ENCODE measurements around the gene MAN2B2.

The MAN2B2 gene

DNA sequence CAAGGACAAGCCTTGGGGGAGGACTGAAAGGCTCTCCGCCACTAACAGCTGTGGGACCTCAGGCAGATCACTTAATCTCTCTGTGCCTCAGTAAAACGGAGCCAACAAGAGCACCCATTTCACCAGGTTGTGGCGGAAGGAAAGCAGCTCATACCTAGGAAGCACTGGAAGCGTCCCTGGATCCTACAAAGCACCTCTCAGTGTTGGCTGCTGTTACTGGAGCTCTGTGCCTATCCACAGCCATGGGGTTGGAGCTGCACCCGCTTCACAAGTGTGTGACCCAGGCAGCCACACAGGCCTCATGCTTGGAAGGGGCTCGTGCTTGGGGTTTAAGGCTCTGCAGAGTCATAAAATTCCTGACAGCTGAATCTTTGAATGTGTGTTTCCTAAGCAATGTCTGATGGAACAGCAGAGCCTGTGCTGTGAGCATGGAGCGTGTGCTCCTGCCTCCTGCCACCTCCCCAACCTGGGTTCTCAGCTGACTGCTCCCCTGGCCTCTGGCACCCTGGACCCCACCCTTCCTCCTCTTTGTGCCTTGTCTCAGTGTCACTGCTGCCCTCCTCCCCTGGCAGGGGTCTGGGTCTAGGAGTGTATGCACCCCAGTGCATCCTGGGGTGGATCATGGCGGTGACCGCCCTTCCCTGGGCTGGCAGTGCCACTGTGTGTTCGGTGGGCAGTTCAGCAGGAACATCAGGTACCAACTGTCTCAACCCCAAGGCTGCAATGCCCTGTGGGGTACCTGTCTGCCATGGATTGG, 14.4 kb upstream of the MAN2B2 start:
- FAIRE-seq, result no peak
- no peak for DNase-seq (ENCODE audit: insufficient read length)
- TF ChIP-seq POLR2AphosphoS5 (IDR thresholded peaks at IDR 0.05; ENCODE audit: low read depth, low read length) (no peak), TAF1 (IDR thresholded peaks at IDR 0.05; ENCODE audit: borderline replicate concordance, low read depth, low read length) (no peak), POLR2A (IDR thresholded peaks at IDR 0.05; ENCODE audit: low read depth, low read length) (no peak)

DNA sequence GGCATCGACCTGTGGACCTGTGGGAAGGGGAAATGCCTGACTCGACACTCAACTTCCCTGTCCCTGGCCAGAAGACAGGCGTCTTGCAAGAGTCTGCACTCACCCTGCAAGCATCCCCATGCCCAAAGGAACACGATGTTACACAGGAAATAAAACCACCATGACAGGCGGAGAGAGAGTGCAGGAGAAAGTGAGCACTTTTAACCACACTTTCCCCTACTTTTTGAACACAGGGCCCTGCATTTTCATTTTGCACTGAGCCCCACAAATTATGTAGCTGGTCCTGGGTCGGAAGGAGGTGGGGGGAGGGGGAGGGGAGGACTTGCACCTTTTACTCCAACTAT, 13.8 kb upstream of the MAN2B2 start:
- DNase-seq (ENCODE audit: insufficient read length) (no peak), FAIRE-seq (no peak)
- no peak for TF ChIP-seq POLR2A (IDR thresholded peaks at IDR 0.05; ENCODE audit: low read depth, low read length)
- TF ChIP-seq TAF1 (IDR thresholded peaks at IDR 0.05; ENCODE audit: borderline replicate concordance, low read depth, low read length), result no peak
- no peak for TF ChIP-seq POLR2AphosphoS5 (IDR thresholded peaks at IDR 0.05; ENCODE audit: low read depth, low read length)

DNA sequence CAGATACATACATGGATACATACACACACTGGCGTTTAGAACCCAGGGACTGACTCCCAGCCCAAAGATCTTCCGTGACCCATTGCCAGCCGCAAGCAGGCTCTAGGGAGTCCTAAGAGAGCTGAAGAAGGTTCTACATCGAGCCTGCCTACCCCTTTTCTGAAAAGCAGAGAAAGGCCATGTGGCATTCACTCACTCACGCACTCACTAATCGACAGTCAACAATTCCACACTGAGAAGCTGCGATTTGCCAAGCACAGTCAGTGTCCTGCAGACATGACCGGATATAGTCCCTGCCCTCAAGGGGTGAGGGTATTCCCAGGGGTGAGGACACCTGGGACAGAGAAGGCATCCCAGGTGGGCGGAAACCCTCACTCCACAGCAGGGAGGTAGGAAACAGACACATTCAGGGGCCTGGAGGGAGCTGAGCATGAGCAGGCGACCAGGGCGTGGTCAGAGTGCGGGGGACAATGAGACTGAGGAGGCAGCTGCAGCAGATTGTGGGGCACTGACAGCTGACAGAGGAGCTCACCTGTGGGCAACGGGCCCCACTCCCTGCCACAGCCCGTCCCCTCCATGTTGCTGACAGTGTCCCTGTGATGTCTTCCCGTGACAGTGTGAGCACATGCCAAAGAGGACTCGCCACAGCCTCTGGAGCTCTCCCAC, 13.2 kb upstream of the MAN2B2 start:
- FAIRE-seq (no peak), DNase-seq (ENCODE audit: insufficient read length) (no peak)
- TF ChIP-seq POLR2A (IDR thresholded peaks at IDR 0.05; ENCODE audit: low read depth, low read length) (no peak), POLR2AphosphoS5 (IDR thresholded peaks at IDR 0.05; ENCODE audit: low read depth, low read length) (no peak), TAF1 (IDR thresholded peaks at IDR 0.05; ENCODE audit: borderline replicate concordance, low read depth, low read length) (no peak)

DNA sequence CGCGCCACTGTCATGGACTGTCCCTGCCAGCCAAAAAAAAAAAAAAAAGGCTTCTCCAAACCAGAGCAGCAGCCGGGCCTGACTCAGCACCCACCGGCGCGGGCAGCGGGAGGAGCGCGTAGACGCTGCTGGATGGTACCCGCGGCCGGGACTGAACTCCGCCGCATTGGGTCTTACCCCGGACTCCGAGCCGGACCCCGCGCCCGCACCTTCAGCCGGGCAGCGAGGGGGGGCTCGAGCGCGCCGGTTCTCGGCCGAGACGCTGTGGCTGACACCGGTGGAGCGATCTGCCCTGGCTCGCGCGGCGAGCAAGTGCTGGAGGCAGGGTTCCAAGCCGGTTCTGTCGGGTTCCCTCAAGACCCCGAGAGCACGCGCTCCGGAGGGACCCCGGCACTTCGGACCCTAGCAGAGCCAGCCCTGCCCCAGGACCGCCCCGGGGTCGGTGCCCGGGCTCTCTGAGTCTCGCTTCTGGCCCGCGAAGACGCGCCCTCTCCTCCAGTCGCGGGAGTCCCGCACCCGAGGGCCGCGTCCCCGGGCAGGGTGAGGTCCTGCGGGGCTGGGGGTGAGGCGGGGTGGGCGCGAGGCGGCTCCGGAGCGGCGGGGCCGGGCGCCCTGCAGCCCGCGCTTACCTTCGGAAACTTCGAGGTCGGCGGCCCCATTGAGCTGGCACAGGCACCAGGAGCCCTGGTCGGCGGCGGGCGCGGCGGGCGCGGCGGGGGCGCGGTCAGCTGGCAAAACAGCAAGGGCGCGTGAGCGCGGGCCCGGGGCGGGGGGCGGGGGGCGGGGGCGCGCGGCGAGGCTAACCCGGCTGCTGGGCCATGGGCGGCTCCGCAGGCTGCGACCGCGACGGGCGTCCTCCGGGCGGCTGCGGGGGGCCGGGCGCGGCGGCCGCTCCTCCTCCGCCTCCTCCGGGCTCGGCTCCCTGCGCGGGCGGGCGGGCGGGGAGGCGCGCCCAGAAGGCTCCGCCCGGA, 11.8 kb upstream of the MAN2B2 start:
- DNase-seq (ENCODE audit: insufficient read length), result no peak
- no peak for TF ChIP-seq POLR2A (IDR thresholded peaks at IDR 0.05; ENCODE audit: low read depth, low read length)
- TF ChIP-seq TAF1 (IDR thresholded peaks at IDR 0.05; ENCODE audit: borderline replicate concordance, low read depth, low read length), result no peak
- TF ChIP-seq POLR2AphosphoS5 (IDR thresholded peaks at IDR 0.05; ENCODE audit: low read depth, low read length), result no peak
- no peak for FAIRE-seq

DNA sequence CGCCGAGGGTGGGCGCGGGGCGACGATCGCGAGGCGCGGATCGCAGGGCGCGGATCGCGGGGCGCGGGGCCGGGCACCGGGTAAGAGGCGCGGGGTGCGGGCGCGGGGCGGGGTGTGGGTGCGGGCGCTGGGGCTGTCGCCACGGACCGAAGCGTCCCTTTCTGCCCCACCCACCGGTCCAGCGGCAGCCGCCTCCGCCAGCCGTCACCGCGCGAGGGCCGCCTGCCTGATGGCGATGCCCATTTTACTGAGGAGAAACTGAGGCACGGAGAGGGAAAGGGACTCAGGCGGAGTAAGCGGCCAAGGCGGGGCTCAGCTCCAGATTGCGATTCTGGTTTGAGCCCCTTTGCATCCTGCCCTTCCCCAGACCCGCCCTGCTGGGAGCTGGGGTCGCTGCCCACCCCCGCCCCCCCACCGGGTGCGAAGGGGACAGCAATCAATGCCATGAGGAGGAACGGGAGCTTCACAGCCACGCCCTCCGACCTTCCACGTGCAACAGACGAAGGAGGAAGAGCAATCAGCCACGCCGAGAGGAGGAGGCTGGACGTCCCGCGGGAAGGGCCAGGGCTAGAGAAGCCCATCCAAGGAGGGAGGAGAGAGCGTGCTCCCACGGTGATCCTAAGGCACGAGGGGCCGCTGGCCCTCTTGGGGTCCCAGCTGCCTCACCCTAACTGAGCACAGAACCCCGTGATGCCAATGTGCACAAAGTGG, 10.9 kb upstream of the MAN2B2 start:
- TF ChIP-seq TAF1 (IDR thresholded peaks at IDR 0.05; ENCODE audit: borderline replicate concordance, low read depth, low read length) (no peak), POLR2AphosphoS5 (IDR thresholded peaks at IDR 0.05; ENCODE audit: low read depth, low read length) (no peak), POLR2A (IDR thresholded peaks at IDR 0.05; ENCODE audit: low read depth, low read length) (no peak)
- DNase-seq (ENCODE audit: insufficient read length) (no peak), FAIRE-seq (no peak)

DNA sequence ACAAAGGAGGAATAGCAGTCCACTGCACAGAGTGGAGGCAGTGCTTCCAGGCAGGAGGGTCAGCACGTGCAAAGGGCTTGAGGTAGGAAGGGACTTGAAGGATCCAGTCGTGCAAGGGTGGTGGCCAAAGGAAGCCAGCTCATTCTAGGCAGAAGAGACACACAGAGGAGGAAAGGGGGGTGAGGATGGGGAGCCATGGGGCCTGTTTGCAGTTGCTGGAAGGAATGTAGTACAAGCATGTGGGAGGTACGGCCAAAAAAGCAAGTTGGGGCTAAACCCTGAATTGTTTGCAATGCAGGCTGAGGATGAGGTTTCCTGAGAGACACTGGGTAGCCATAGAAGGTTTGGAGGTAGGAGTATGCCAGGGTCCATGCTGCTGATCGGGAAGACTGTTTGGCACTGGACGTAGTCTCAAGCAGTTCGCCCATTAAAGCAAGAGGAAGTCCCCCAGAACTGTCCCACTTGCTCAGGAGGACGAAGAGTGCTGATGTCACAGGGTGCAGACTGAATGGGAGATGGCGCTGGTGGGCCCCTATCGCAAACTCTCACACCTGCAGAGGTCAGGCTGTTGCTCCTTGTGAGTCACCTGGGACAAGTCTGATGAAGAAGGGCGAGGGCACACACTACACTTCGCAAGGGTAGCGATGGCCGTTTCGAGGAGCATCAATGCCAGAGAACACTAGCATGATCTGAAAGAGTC, 9.1 kb upstream of the MAN2B2 start:
- DNase-seq (ENCODE audit: insufficient read length), result no peak
- no peak for FAIRE-seq
- TF ChIP-seq TAF1 (IDR thresholded peaks at IDR 0.05; ENCODE audit: borderline replicate concordance, low read depth, low read length) (no peak), POLR2AphosphoS5 (IDR thresholded peaks at IDR 0.05; ENCODE audit: low read depth, low read length) (no peak), POLR2A (IDR thresholded peaks at IDR 0.05; ENCODE audit: low read depth, low read length) (no peak)

DNA sequence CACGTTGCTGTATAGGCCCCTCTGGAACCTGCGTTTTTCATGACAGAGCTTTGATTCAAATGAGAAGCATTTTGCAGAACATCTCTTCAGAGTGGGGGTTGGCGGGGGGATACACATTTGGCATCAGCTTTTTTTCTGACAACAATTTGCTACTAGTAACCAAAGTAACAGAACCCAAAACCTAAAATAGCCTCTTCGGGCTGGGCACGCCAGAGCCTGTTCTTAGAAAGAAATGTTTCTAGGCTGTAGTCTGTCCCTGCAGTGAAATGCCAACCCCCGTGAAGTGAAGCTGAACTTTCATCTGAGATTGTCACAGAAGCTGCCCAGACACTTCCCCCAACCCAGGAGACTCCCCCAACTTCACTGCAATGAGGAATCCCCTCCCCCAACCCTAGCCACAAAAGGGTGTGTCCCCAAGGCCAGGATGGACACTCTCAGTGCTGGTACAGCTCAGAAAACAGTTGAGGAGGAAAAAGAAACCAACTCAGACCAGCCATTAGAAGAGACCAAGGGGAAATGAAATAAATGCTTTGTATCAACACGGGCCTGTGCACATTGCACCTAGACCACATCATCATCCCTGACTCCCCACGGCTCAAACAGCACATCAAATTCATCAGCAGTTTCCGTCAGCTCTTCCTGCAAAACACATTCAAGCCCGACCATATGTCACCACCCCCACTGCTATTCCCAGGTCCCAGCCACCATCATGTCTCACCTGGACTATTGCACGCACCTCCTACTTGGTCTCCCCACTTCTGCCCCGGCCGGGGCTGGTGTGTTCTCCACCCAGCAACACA, 8.4 kb upstream of the MAN2B2 start:
- TF ChIP-seq POLR2A (IDR thresholded peaks at IDR 0.05; ENCODE audit: low read depth, low read length), result no peak
- TF ChIP-seq POLR2AphosphoS5 (IDR thresholded peaks at IDR 0.05; ENCODE audit: low read depth, low read length), result no peak
- FAIRE-seq (no peak), DNase-seq (ENCODE audit: insufficient read length) (no peak)

DNA sequence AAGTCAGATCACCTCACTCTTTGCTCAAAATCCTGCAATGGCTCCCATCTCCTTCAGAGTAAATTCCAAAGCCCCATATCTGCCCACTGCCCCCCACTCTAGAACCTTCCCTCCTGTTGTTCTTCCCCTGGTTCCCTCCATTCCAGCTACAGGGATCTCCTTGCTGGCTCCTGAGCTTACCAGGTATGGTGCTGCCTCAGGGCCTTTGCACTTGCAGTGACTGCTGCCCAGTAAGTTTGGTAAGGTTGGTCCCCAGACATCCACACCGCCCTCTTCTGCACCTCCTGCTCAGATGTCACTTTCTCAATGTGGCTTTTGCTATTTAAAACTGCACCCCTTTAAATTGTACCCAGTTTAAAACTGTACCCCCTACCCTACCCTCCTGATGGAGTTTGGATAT, 7.8 kb upstream of the MAN2B2 start:
- DNase-seq (ENCODE audit: insufficient read length), result no peak
- TF ChIP-seq TAF1 (IDR thresholded peaks at IDR 0.05; ENCODE audit: borderline replicate concordance, low read depth, low read length) (no peak), POLR2A (IDR thresholded peaks at IDR 0.05; ENCODE audit: low read depth, low read length) (no peak), POLR2AphosphoS5 (IDR thresholded peaks at IDR 0.05; ENCODE audit: low read depth, low read length) (no peak)
- FAIRE-seq, result no peak

DNA sequence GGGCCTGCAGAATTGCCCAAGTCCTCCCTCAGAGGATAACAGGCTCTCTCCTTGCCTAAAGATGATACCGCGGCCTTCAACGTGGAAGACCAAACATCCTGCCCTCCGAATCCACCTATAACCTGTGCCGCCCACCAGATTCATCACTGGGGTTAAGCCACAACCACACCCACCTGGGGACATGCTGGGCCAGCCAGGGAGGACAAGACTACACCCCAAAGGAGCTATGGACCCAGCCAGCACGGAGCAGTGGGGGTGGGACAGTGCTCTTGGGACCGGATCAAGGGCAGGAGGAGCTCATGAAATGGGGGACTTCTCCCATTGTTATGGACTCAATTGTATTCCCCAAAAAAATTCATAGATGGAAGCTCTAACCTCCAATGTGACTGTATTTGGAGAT, 6.8 kb upstream of the MAN2B2 start:
- no peak for DNase-seq (ENCODE audit: insufficient read length)
- no peak for FAIRE-seq
- no peak for TF ChIP-seq POLR2A (IDR thresholded peaks at IDR 0.05; ENCODE audit: low read depth, low read length)
- TF ChIP-seq POLR2AphosphoS5 (IDR thresholded peaks at IDR 0.05; ENCODE audit: low read depth, low read length), result no peak
- TF ChIP-seq TAF1 (IDR thresholded peaks at IDR 0.05; ENCODE audit: borderline replicate concordance, low read depth, low read length), result no peak
